Liver (tissue), 3 donors: ENCODE data around the gene AIDA.
"Not testable (repeated sequence)": the region's sequence is repeated elsewhere in the genome, so short reads cannot be mapped to it uniquely, and the experiment has no call there.

Experiments used
- EGR1 ChIP-seq, 2 donors: IDR thresholded peaks; 2 replicates each; pipeline ENCODE4 v1.6.1; 2016 to 2018; ENCODE audit warnings: antibody characterized with exemption in 2 of 2, low read depth in 2 of 2
- FOXA1 ChIP-seq: IDR thresholded peaks from 2 replicates; pipeline ENCODE4 v1.6.1; 2016; ENCODE audit warnings: antibody characterized with exemption
- GABPA ChIP-seq, 2 donors: IDR thresholded peaks in 1 of 2; conservative IDR thresholded peaks in 1 of 2; 2 replicates each; pipeline ENCODE4 v1.6.1; 2016; ENCODE audit warnings: antibody characterized with exemption in 2 of 2, mild to moderate bottlenecking in 1 of 2, moderate library complexity in 1 of 2
- HNF4G ChIP-seq: IDR thresholded peaks from 2 replicates; pipeline ENCODE4 v1.6.1; 2016; ENCODE audit warnings: antibody characterized with exemption
- JUND ChIP-seq, 2 donors: IDR thresholded peaks; 2 replicates each; pipeline ENCODE4 v1.6.1; 2016; ENCODE audit warnings: antibody characterized with exemption in 2 of 2
- RAD21 ChIP-seq, 2 donors: IDR thresholded peaks; 2 replicates each; pipeline ENCODE4 v1.6.1; 2016; ENCODE audit warnings: antibody characterized with exemption in 2 of 2, mild to moderate bottlenecking in 2 of 2
- RXRA ChIP-seq, 2 donors: IDR thresholded peaks; 2 replicates each; pipeline ENCODE4 v1.6.1; 2017 to 2018; ENCODE audit warnings: antibody characterized with exemption in 2 of 2, mild to moderate bottlenecking in 1 of 2
- SP1 ChIP-seq: IDR thresholded peaks from 2 replicates; pipeline ENCODE4 v1.6.1; 2018; ENCODE audit warnings: antibody characterized with exemption, mild to moderate bottlenecking
- TAF1 ChIP-seq: conservative IDR thresholded peaks from 2 replicates; pipeline ENCODE4 v1.6.1; 2016; ENCODE audit warnings: antibody characterized with exemption, mild to moderate bottlenecking
- YY1 ChIP-seq: IDR thresholded peaks from 2 replicates; pipeline ENCODE4 v1.6.1; 2016; ENCODE audit warnings: antibody characterized with exemption, mild to moderate bottlenecking
- TF ChIP-seq, protein P1 (sequence below): fragments of 150-350 bp; IDR thresholded peaks from 2 replicates; pipeline ENCODE4 v1.5.1; 2017; ENCODE audit warnings: improper control_type of control experiment, low read depth, low read length; ENCODE audit not compliant: missing input control
- TF ChIP-seq, protein P2 (sequence below): IDR thresholded peaks from 2 replicates; pipeline ENCODE4 v1.6.1; 2016; ENCODE audit warnings: antibody characterized with exemption
- TF ChIP-seq, protein P3 (sequence below): IDR thresholded peaks from 2 replicates; pipeline ENCODE4 v1.6.1; 2016; ENCODE audit warnings: antibody characterized with exemption, mild to moderate bottlenecking
- donor health status: healthy.
- donor health status: healthy.

DNA sequence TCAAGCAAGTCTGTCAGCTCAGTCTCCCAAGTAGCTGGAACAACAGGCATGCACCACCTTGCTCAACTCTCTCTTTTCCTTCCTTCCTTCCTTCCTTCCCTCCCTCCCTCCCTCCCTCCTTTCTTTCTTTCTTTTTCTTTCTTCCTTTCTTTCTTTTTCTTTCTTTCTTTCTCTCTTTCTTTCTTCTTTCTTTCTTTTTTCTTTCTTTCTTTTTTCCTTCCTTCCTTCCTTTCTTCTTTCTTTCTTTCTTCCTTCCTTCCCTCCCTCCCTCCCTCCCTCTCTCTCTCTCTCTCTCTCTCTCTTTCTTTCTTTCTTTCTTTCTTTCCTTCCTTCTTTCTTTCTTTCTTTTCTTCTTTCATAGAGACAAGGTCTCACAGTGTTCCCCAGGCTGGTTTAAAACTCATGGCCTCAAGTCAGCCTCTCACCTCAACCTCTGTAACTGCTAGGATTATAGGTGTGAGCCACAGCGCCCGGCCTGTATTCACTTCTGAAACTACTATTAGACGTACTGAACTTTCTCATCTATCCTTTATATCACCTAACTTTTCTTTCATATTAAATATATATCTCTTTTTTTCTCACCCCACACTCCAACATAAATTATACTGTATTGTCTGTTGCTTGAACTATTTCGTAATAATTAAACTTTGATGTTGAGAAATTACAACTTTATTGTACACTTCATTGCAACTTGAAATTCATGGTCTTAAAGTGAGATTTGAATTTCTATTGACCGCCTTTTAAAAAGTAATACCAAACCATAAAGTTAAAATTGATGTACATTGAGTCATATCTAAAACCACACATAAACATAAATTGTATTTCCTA lies 29.6 kb upstream of the AIDA start:
- TF ChIP-seq GABPA (IDR thresholded peaks at IDR 0.05 in 1 of 2, conservative IDR thresholded peaks at IDR 0.05 in 1 of 2); JUND (IDR thresholded peaks at IDR 0.05); EGR1 (IDR thresholded peaks at IDR 0.05; ENCODE audit: low read depth in 2 of 2); HNF4G; SP1; YY1; RAD21 (IDR thresholded peaks at IDR 0.05); FOXA1; RXRA (IDR thresholded peaks at IDR 0.05); TAF1: not testable (repeated sequence)
- TF ChIP-seq, protein P1, sequence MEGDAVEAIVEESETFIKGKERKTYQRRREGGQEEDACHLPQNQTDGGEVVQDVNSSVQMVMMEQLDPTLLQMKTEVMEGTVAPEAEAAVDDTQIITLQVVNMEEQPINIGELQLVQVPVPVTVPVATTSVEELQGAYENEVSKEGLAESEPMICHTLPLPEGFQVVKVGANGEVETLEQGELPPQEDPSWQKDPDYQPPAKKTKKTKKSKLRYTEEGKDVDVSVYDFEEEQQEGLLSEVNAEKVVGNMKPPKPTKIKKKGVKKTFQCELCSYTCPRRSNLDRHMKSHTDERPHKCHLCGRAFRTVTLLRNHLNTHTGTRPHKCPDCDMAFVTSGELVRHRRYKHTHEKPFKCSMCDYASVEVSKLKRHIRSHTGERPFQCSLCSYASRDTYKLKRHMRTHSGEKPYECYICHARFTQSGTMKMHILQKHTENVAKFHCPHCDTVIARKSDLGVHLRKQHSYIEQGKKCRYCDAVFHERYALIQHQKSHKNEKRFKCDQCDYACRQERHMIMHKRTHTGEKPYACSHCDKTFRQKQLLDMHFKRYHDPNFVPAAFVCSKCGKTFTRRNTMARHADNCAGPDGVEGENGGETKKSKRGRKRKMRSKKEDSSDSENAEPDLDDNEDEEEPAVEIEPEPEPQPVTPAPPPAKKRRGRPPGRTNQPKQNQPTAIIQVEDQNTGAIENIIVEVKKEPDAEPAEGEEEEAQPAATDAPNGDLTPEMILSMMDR = not testable (repeated sequence)
- TF ChIP-seq, protein P2, sequence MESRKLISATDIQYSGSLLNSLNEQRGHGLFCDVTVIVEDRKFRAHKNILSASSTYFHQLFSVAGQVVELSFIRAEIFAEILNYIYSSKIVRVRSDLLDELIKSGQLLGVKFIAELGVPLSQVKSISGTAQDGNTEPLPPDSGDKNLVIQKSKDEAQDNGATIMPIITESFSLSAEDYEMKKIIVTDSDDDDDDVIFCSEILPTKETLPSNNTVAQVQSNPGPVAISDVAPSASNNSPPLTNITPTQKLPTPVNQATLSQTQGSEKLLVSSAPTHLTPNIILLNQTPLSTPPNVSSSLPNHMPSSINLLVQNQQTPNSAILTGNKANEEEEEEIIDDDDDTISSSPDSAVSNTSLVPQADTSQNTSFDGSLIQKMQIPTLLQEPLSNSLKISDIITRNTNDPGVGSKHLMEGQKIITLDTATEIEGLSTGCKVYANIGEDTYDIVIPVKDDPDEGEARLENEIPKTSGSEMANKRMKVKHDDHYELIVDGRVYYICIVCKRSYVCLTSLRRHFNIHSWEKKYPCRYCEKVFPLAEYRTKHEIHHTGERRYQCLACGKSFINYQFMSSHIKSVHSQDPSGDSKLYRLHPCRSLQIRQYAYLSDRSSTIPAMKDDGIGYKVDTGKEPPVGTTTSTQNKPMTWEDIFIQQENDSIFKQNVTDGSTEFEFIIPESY = not testable (repeated sequence)
- TF ChIP-seq, protein P3, sequence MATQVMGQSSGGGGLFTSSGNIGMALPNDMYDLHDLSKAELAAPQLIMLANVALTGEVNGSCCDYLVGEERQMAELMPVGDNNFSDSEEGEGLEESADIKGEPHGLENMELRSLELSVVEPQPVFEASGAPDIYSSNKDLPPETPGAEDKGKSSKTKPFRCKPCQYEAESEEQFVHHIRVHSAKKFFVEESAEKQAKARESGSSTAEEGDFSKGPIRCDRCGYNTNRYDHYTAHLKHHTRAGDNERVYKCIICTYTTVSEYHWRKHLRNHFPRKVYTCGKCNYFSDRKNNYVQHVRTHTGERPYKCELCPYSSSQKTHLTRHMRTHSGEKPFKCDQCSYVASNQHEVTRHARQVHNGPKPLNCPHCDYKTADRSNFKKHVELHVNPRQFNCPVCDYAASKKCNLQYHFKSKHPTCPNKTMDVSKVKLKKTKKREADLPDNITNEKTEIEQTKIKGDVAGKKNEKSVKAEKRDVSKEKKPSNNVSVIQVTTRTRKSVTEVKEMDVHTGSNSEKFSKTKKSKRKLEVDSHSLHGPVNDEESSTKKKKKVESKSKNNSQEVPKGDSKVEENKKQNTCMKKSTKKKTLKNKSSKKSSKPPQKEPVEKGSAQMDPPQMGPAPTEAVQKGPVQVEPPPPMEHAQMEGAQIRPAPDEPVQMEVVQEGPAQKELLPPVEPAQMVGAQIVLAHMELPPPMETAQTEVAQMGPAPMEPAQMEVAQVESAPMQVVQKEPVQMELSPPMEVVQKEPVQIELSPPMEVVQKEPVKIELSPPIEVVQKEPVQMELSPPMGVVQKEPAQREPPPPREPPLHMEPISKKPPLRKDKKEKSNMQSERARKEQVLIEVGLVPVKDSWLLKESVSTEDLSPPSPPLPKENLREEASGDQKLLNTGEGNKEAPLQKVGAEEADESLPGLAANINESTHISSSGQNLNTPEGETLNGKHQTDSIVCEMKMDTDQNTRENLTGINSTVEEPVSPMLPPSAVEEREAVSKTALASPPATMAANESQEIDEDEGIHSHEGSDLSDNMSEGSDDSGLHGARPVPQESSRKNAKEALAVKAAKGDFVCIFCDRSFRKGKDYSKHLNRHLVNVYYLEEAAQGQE = not testable (repeated sequence)
